Right lobe of liver (tissue), 6 donors: ENCODE results near the gene DICER1. TPM values are rescaled to one million over a fixed set of nuclear protein-coding genes. Genes with fewer than 3 reads are reported as not detected.

ENCODE experiments used
- ATAC-seq, 4 donors: fragments of 200-7000 bp; cut with Tn5 transposase; one replicate each; pipeline ENCODE4 v1.9.1; 2020; ENCODE audit warnings: mild to moderate bottlenecking in 4 of 4, moderate library complexity in 4 of 4
- DNase-seq, 3 donors: peaks; one replicate each; pipeline ENCODE4 v3.0.0-alpha.2; 2020
- H3K27ac ChIP-seq, 3 donors: fragments of 200-600 bp; one replicate each; pipeline ENCODE4 v1.8.0; 2022
- H3K27me3 ChIP-seq, 2 donors: fragments of 200-600 bp; one replicate each; pipeline ENCODE4 v1.8.0; 2022
- H3K36me3 ChIP-seq, 4 donors: fragments of 200-600 bp; sonication (generic) in 1 of 4; one replicate each; pipeline versions ENCODE4 v1.5.1 to v1.8.0; 2017 to 2022; ENCODE audit warnings: control low read depth in 1 of 4
- H3K4me1 ChIP-seq, 4 donors: fragments of 200-600 bp; sonication (generic) in 1 of 4; one replicate each; pipeline versions ENCODE4 v1.5.1 to v1.8.0; 2017 to 2022; ENCODE audit warnings: control low read depth in 1 of 4
- H3K4me3 ChIP-seq, 3 donors: fragments of 200-600 bp; one replicate each; pipeline ENCODE4 v1.8.0; 2022
- H3K9me3 ChIP-seq, 4 donors: fragments of 200-600 bp; sonication (generic) in 1 of 4; one replicate each; pipeline versions ENCODE4 v1.5.1 to v1.8.0; 2017 to 2022; ENCODE audit warnings: control low read depth in 1 of 4
- POLR2A ChIP-seq: fragments of 450-650 bp; IDR thresholded peaks from one replicate; pipeline ENCODE4 v1.6.1; 2017; ENCODE audit warnings: antibody characterized with exemption, mild to moderate bottlenecking
- WGBS: methylation state at CpG from one replicate; pipeline ENCODE4 v1.1.6; 2018; ENCODE audit warnings: low coverage, low lambda C conversion rate; ENCODE audit not compliant: insufficient coverage; ENCODE audit errors: missing lambda C conversion rate; 5-methylcytosine and 5-hydroxymethylcytosine counted together
- intact Hi-C, 2 donors: fragments of 100-400 bp; cut with DNase I; formaldehyde crosslinking; loops; one replicate each; pipeline versions ENCODE4 v1.11.2 to v1.14.1; 2022
- total RNA-seq, 6 experiments: library from RNA; depleted of rRNA in 2 of 6; stranded (reverse); fragments of >200 nt in 2 of 6; fragmentation: NEBNext Ultra II Directional in 3 of 6; extraction: Animal tissue kit (Norgen Biotek cat#: 25700) in 3 of 6; gene quantifications; one replicate each; pipeline versions ENCODE4 v1.1.0 to v1.2.4, GENCODE V29; 2016 to 2023
- TF ChIP-seq, protein P1 (sequence below), 4 donors: fragments of 200-600 bp in 3 of 4; fragments of 450-650 bp in 1 of 4; IDR thresholded peaks; one replicate each; pipeline versions ENCODE4 v1.5.1 to v1.8.0; 2016 to 2022; ENCODE audit warnings: antibody characterized with exemption in 4 of 4, mild to moderate bottlenecking in 2 of 4
- donor health status: DM: no; HTN: yes; CAD: no.
- donor health status: DM: no; HTN: no; CAD: no.
- donor health status: DM: no; HTN: no; CAD: no.
- donor health status: DM: no; HTN: yes; CAD: no.
- donor health status: DM: no; HTN: yes; CAD: no.

DICER1 gene
- total RNA-seq, 6 experiments from 2014 or later = 27.6 to 47.9 (median 30.3) TPM

DNA sequence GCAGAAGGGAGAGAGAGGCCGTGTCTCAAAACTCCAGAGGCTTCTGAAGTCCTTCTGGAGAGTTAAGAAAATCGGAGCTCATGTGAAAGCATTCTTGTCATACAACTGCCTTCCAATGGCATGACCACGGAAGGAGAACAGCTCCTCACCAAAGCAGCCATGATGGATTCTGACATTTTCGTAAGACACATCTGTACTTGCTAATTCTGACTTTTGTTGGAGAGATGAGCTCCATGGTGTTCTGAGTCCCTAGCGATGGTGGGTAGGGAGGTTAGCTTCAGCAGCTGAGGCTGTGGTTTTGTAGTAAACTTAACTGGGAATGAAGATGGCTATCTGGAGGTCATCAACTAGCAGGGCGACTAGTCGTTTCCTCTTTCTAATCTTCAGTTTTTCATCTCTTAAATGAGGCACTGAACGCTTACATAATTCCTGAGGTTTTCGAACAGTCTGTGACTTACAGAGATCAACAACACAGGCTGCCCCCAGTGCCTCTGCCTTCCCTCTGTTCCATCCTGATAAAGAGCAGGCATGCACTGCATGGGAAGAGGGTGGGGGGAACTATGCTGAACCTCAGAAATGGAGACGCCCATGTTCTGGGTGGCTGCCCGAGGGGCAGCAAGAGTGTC is 28.6 kb upstream of the DICER1 start:
- intact Hi-C loops = no loop called here
- DNase-seq (no peak), ATAC-seq (peak in 1 of 4 donors; percentile 14)
- Histone ChIP-seq H3K4me1 (peaks cover 2 to 58% (median 26%) of the 10 kb centered on the region in 4 donors), H3K27ac (peak overlapping the region; percentile 50 to 91 (median 89)), H3K4me3 (peak overlapping the region in 1 of 3 donors; percentile 3), H3K27me3 (no peaks in the 10 kb centered on the region), H3K36me3 (no peaks in the 10 kb centered on the region), H3K9me3 (no peaks in the 10 kb centered on the region)
- 50% methylated on average over 11 of the region's 11 CpGs for WGBS
- TF ChIP-seq, protein P1, sequence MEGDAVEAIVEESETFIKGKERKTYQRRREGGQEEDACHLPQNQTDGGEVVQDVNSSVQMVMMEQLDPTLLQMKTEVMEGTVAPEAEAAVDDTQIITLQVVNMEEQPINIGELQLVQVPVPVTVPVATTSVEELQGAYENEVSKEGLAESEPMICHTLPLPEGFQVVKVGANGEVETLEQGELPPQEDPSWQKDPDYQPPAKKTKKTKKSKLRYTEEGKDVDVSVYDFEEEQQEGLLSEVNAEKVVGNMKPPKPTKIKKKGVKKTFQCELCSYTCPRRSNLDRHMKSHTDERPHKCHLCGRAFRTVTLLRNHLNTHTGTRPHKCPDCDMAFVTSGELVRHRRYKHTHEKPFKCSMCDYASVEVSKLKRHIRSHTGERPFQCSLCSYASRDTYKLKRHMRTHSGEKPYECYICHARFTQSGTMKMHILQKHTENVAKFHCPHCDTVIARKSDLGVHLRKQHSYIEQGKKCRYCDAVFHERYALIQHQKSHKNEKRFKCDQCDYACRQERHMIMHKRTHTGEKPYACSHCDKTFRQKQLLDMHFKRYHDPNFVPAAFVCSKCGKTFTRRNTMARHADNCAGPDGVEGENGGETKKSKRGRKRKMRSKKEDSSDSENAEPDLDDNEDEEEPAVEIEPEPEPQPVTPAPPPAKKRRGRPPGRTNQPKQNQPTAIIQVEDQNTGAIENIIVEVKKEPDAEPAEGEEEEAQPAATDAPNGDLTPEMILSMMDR (IDR thresholded peaks at IDR 0.05) = no peak
- TF ChIP-seq POLR2A = no peak

DNA sequence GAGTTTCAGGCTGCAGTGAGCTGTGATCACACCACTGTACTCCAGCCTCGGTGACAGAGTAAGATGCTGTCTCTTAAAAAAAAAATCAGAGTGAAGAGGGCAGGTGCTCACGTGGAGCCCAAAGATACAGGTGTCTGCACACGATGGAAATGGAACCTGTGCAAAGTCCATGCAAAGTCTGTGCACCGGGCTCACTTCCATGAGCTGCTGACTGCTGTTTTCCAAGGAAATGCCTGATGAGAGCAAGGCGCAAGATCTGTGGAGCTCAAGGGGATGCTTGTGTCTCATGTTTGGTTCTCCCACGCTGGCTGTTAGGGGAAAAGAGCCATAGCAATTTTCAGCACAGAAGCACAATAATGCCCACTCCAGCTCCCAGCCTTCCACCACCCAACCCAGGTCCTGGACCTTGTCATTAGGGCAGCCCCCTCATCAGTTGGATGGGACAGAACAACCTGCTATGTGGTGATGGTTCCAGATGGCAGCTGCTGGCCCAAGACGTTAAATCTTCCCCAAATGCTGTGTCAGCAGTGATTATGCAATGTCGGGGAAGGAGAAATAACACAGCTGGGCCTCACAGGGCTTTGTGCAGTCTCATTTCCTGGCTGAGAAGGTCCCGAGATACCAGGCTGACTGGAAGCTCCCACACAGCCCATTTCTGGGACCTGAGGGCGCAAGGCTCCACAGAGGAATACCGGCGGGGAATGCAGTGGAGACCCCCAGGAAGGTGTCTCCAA is 27.9 kb upstream of the DICER1 start:
- intact Hi-C loops = no loop called here
- ATAC-seq = peak; percentile 23 to 40 (median 32)
- H3K27ac ChIP-seq = peak overlapping the region; percentile 50 to 91 (median 89)
- peaks cover 3 to 65% (median 30%) of the 10 kb centered on the region in 4 donors for H3K4me1 ChIP-seq
- no peaks in the 10 kb centered on the region for H3K9me3 ChIP-seq
- peak; percentile 37 to 76 (median 66) for DNase-seq
- H3K36me3 ChIP-seq = no peaks in the 10 kb centered on the region
- WGBS = 31% methylated on average over 9 of the region's 12 CpGs
- no peaks in the 10 kb centered on the region for H3K27me3 ChIP-seq
- TF ChIP-seq, protein P1 (IDR thresholded peaks at IDR 0.05) = no peak
- TF ChIP-seq POLR2A = peak; percentile 34
- peak overlapping the region in 1 of 3 donors; percentile 3 for H3K4me3 ChIP-seq

DNA sequence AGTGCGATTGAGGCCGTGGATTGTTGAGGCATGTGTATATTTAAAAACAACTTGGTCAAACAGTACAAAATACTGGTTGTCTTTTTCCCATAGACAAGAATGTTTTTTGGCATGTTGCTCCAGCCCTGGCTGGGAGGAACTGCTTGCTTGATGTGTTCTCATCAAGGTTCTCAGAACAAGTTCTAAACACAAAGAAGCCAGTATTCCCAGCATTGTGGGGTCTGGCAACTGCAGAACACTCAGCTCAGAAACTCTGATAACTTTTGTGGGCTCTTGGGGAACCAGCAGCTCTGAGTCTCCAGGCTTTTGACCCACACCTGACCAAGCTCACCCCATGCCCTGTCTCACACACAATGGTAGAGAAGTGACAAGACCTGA is 27.1 kb upstream of the DICER1 start:
- no peaks in the 10 kb centered on the region for H3K9me3 ChIP-seq
- no peaks in the 10 kb centered on the region for H3K36me3 ChIP-seq
- TF ChIP-seq POLR2A = no peak
- TF ChIP-seq, protein P1 (IDR thresholded peaks at IDR 0.05) = no peak
- peaks cover 3 to 66% (median 31%) of the 10 kb centered on the region in 4 donors for H3K4me1 ChIP-seq
- peak overlapping the region; percentile 50 to 91 (median 89) for H3K27ac ChIP-seq
- no peak overlapping the region for H3K4me3 ChIP-seq
- ATAC-seq (no peak), DNase-seq (no peak)
- H3K27me3 ChIP-seq = no peaks in the 10 kb centered on the region
- WGBS = 10% methylated on average over 2 of the region's 2 CpGs
- intact Hi-C loops = no loop called here

DNA sequence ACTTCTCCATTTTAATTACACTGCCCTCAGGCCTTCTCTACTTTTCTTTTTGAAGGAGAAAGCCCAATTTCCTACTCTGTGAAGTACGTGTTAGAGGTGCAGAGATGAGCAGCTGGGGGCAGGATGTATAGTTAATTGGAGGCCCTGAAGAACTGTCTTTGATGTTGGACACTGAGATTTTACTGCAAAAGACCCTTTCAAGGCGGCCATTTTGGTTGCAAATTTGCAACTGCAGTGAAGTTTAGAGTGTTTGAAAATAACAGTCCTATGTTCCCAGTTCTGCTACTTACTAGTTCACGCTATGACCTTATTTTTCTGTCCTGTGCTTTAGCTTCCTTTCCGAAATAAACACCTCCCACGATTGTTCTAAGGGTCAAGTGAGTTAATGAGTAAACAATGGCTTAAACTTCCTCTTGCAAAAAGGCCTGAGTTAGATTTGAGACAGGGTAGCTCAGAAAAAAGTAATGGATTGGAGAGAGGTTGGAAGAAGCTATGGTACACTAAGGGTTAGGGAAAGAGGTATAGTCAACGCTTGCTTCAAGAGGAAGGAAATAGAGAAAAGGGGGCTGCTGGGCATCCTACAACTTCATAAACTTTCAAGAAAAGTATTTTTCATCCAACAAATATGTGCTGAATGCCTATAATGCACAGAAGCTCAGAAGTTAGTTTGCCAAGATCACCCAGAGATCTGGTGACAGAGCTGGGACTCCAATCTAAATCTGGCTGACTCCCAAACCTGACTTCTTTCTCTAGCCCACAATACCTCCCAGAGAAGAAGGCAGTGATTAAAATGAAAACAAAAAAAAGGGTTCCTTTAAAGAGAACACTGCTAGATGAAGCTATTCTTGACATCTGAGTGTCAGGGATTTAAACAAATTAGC is 26.4 kb upstream of the DICER1 start:
- Histone ChIP-seq H3K4me3 (peak overlapping the region in 1 of 3 donors; percentile 5), H3K27me3 (no peaks in the 10 kb centered on the region), H3K4me1 (peaks cover 3 to 66% (median 31%) of the 10 kb centered on the region in 4 donors), H3K9me3 (no peaks in the 10 kb centered on the region), H3K27ac (peak overlapping the region; percentile 50 to 91 (median 89)), H3K36me3 (no peaks in the 10 kb centered on the region)
- TF ChIP-seq, protein P1 (IDR thresholded peaks at IDR 0.05) = no peak
- no peak for TF ChIP-seq POLR2A
- intact Hi-C loops = no loop called here
- WGBS = 9% methylated on average over 5 of the region's 6 CpGs
- DNase-seq (no peak), ATAC-seq (peak; percentile 40 to 61 (median 46))
